CD14-positive monocyte (primary cell): Measurements from ENCODE around the gene ERFL. TPM values are rescaled to one million over a fixed set of nuclear protein-coding genes. Genes with fewer than 3 reads are reported as not detected.
A peak's percentile ranks its signal among the peaks of the same experiment; 100 is the strongest.

ENCODE experiments used
- DNase-seq, 3 donors: peaks; one replicate each; pipeline ENCODE4 v3.0.0-alpha.2; 2011 to 2022
- H2AFZ ChIP-seq: 2 replicates; pipeline ENCODE4 v1.6.0; 2012; ENCODE audit warnings: mild to moderate bottlenecking, low read depth, low read length, inconsistent platforms; ENCODE audit not compliant: insufficient read depth, poor library complexity, severe bottlenecking
- H3K27ac ChIP-seq, 2 donors: 1 replicate in 1 of 2; 2 replicates in 1 of 2; pipeline ENCODE4 v1.5.1; 2012 to 2013; ENCODE audit warnings: low read length in 2 of 2, control low read depth in 1 of 2, inconsistent platforms in 1 of 2, low read depth in 1 of 2, mild to moderate bottlenecking in 1 of 2
- H3K27me3 ChIP-seq, 2 donors: one replicate each; pipeline versions ENCODE4 v1.6.0 to v1.6.1; 2011 to 2013; ENCODE audit warnings: low read length in 2 of 2; ENCODE audit not compliant: control insufficient read depth in 2 of 2, insufficient read depth in 2 of 2
- H3K36me3 ChIP-seq, 2 donors: replicated peaks in 1 of 2; 1 replicate in 1 of 2; 2 replicates in 1 of 2; pipeline versions ENCODE4 v1.5.1 to v1.6.1; 2012 to 2013; ENCODE audit warnings: low read length in 2 of 2, control low read depth in 1 of 2, inconsistent platforms in 1 of 2, mild to moderate bottlenecking in 1 of 2; ENCODE audit not compliant: insufficient read depth in 2 of 2, control insufficient read depth in 1 of 2
- H3K4me1 ChIP-seq, 2 donors: 1 replicate in 1 of 2; 2 replicates in 1 of 2; pipeline versions ENCODE4 v1.5.1 to v1.6.1; 2012 to 2013; ENCODE audit warnings: low read length in 2 of 2, control low read depth in 1 of 2, inconsistent platforms in 1 of 2, mild to moderate bottlenecking in 1 of 2, moderate library complexity in 1 of 2; ENCODE audit not compliant: insufficient read depth in 2 of 2, control insufficient read depth in 1 of 2
- H3K4me2 ChIP-seq: replicated peaks from 2 replicates; pipeline ENCODE3; 2012; ENCODE audit warnings: low read length, moderate library complexity, mild to moderate bottlenecking; ENCODE audit not compliant: poor library complexity, severe bottlenecking; ENCODE audit errors: extremely low read depth
- H3K4me3 ChIP-seq, 3 experiments: fragments of 200-600 bp in 1 of 3; sonication (generic) in 1 of 3; replicated peaks in 1 of 3; 1 replicate in 2 of 3; 2 replicates in 1 of 3; pipeline ENCODE4 v1.5.1; 2011 to 2013; ENCODE audit warnings: low read length in 3 of 3, mild to moderate bottlenecking in 3 of 3, control low read depth in 2 of 3, low read depth in 2 of 3, inconsistent platforms in 1 of 3, moderate library complexity in 1 of 3
- H3K79me2 ChIP-seq: 2 replicates; pipeline ENCODE4 v1.6.0; 2012; ENCODE audit warnings: mild to moderate bottlenecking, control low read depth, inconsistent platforms, low read length, moderate library complexity; ENCODE audit not compliant: insufficient read depth
- H3K9ac ChIP-seq: 2 replicates; pipeline ENCODE4 v1.6.0; 2017; ENCODE audit warnings: low read length, mild to moderate bottlenecking; ENCODE audit not compliant: insufficient read depth, poor library complexity, severe bottlenecking
- H3K9me3 ChIP-seq, 2 donors: replicated peaks in 1 of 2; 1 replicate in 1 of 2; 2 replicates in 1 of 2; pipeline versions ENCODE4 v1.5.1 to v1.6.1; 2012 to 2013; ENCODE audit warnings: low read length in 2 of 2, control low read depth in 1 of 2; ENCODE audit not compliant: control insufficient read depth in 1 of 2, insufficient read depth in 1 of 2
- H4K20me1 ChIP-seq: 2 replicates; pipeline ENCODE4 v1.6.0; 2012; ENCODE audit warnings: mild to moderate bottlenecking, low read length, control low read depth, moderate library complexity; ENCODE audit not compliant: insufficient read depth
- H3K27ac Mint-ChIP-seq, 7 donors: one replicate each; pipeline ENCODE4 v1.8.0; 2020; ENCODE audit warnings: mild to moderate bottlenecking in 7 of 7, mixed read lengths in 7 of 7, moderate library complexity in 6 of 7, inconsistent platforms in 2 of 7
- H3K27me3 Mint-ChIP-seq, 3 donors: one replicate each; pipeline ENCODE4 v1.8.0; 2021 to 2022; ENCODE audit warnings: low read depth in 3 of 3, mild to moderate bottlenecking in 3 of 3, mixed read lengths in 3 of 3, moderate library complexity in 3 of 3, inconsistent platforms in 1 of 3
- H3K36me3 Mint-ChIP-seq, 2 donors: one replicate each; pipeline ENCODE4 v1.8.0; 2020; ENCODE audit warnings: mixed read lengths in 2 of 2, inconsistent platforms in 1 of 2, mild to moderate bottlenecking in 1 of 2
- H3K4me1 Mint-ChIP-seq: one replicate; pipeline ENCODE4 v1.8.0; 2020; ENCODE audit warnings: mild to moderate bottlenecking, mixed read lengths
- H3K4me3 Mint-ChIP-seq, 2 donors: one replicate each; pipeline ENCODE4 v1.8.0; 2020; ENCODE audit warnings: mild to moderate bottlenecking in 2 of 2, mixed read lengths in 2 of 2, moderate library complexity in 1 of 2
- H3K9me3 Mint-ChIP-seq, 7 donors: one replicate each; pipeline ENCODE4 v1.8.0; 2020 to 2022; ENCODE audit warnings: mixed read lengths in 7 of 7, mild to moderate bottlenecking in 6 of 7, moderate library complexity in 6 of 7, inconsistent platforms in 2 of 7
- WGBS: methylation state at CpG from one replicate; pipeline ENCODE4 v1.1.5; 2013; ENCODE audit warnings: missing lambda C conversion rate; ENCODE audit not compliant: insufficient coverage; 5-methylcytosine and 5-hydroxymethylcytosine counted together
- intact Hi-C, 2 donors: fragments of 100-400 bp; cut with micrococcal nuclease; formaldehyde crosslinking; loops; one replicate each; pipeline versions ENCODE4 v1.15.0 to v1.15.1; 2023
- polyA plus RNA-seq, 3 donors: library from polyadenylated mRNA; depleted of rRNA in 1 of 3; unstranded in 2 of 3; stranded (reverse) in 1 of 3; fragments of 300-500 nt in 2 of 3; fragments of >200 nt in 1 of 3; fragmentation: Illumina TruSeq in 2 of 3; gene quantifications; 1 replicate in 2 of 3; 2 replicates in 1 of 3; pipeline ENCODE4 v1.2.3, GENCODE V29; 2012 to 2021
- TF ChIP-seq, protein P1 (sequence below): fragments of 200-600 bp; IDR thresholded peaks from one replicate; pipeline ENCODE4 v1.8.0; 2022; ENCODE audit warnings: antibody characterized with exemption, mild to moderate bottlenecking

ERFL gene
- polyA plus RNA-seq, 3 donors: not detected

DNA sequence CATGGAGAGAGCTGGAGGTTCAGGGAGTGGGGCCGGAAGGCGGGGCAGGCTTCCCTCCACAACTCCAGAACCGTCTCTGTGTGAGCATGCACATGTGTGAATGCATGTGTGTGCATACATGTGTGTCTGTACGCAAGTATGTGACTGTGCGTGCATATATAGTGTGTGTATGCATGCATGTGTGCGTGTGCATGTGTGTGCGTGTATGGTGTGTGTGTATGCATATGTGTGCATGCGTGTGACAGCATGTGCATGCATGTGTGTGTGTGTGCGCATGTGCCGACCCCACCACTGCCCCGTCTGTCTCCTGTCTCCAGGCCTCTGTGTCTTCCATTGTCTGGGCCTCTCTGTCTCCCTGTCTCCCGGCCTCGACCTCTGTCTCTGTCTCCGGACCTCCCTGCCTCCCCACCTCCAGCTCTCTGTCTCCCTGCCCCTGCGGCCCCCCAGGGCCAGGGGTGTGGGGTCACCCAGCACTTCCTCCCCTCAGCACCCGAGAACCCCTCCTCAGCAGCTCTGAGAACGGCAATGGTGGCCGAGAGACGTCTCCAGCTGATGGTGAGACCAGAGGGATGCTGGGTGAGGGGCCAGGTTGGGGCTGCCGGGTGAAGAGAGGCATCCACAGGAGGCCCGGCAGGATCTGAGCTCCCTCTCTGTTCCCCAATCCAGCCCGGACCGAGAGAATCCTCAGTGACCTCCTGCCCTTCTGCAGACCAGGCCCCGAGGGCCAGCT lies 22.8 kb downstream of the ERFL start:
- Histone ChIP-seq H3K9me3 (no peaks in the 10 kb centered on the region), H4K20me1 (peaks cover 98% of the 10 kb centered on the region), H3K4me2 (no peak overlapping the region), H3K79me2 (peaks cover 4% of the 10 kb centered on the region), H3K9ac (no peak overlapping the region), H3K27ac (no peak overlapping the region), H3K36me3 (peaks cover 71 to 75% of the 10 kb centered on the region in 2 donors), H3K4me3 (no peak overlapping the region), H2AFZ (no peak overlapping the region), H3K4me1 (no peaks in the 10 kb centered on the region), H3K27me3 (no peaks in the 10 kb centered on the region)
- H3K27me3 Mint-ChIP-seq: peaks cover 4 to 7% (median 6%) of the 10 kb centered on the region in 3 donors
- TF ChIP-seq, protein P1, sequence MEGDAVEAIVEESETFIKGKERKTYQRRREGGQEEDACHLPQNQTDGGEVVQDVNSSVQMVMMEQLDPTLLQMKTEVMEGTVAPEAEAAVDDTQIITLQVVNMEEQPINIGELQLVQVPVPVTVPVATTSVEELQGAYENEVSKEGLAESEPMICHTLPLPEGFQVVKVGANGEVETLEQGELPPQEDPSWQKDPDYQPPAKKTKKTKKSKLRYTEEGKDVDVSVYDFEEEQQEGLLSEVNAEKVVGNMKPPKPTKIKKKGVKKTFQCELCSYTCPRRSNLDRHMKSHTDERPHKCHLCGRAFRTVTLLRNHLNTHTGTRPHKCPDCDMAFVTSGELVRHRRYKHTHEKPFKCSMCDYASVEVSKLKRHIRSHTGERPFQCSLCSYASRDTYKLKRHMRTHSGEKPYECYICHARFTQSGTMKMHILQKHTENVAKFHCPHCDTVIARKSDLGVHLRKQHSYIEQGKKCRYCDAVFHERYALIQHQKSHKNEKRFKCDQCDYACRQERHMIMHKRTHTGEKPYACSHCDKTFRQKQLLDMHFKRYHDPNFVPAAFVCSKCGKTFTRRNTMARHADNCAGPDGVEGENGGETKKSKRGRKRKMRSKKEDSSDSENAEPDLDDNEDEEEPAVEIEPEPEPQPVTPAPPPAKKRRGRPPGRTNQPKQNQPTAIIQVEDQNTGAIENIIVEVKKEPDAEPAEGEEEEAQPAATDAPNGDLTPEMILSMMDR: no peak
- H3K4me3 Mint-ChIP-seq: no peak overlapping the region
- H3K27ac Mint-ChIP-seq: peak overlapping the region in 4 of 7 donors; percentile 3 to 53 (median 15)
- H3K4me1 Mint-ChIP-seq: peaks cover 8% of the 10 kb centered on the region
- no peak for DNase-seq
- H3K9me3 Mint-ChIP-seq: peaks cover 0 to 2% (median 0%) of the 10 kb centered on the region in 7 donors
- H3K36me3 Mint-ChIP-seq: peaks cover 64 to 73% of the 10 kb centered on the region in 2 donors
- WGBS: 95% methylated on average over 19 of the region's 24 CpGs
- intact Hi-C loops: no loop called here

DNA sequence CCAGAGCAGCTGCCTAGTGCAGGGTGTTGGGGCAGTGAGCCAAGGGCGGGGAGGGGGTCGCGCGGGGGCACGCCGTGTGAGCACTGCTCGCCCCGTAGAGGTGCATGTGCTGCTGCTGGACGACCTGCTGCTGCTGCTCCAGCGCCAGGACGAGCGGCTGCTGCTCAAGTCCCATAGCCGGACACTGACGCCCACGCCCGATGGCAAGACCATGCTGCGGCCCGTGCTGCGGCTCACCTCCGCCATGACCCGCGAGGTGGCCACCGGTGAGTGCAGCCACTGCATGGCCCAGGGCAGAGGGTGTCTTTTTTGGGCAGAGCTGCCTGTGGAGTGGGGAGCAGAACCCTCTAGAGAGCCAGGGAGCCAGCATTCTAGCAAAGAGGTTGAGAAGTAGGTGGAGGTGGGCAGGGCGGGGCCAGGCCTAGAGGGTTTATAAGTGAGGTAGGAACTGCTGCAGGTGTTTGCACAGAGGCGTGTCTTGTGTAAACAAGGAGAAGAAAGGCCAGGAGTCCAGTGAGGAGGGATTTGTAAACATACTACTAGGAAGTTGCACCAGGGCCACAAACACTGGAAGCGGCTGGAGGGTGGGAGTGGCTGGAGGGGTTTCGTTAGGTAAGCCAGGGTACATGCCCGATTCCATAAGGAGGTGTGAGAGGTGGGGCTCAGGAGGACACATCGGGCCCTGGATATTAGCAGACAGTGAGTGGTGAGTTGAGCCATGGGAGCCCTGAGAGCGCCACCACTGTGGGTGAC lies 24.0 kb downstream of the ERFL start:
- Mint-ChIP-seq H3K4me3 (no peak overlapping the region), H3K9me3 (peaks cover 0 to 2% (median 0%) of the 10 kb centered on the region in 7 donors), H3K36me3 (peaks cover 72 to 84% of the 10 kb centered on the region in 2 donors), H3K27ac (no peak overlapping the region), H3K27me3 (peaks cover 2 to 4% (median 4%) of the 10 kb centered on the region in 3 donors), H3K4me1 (peaks cover 4% of the 10 kb centered on the region)
- no peak overlapping the region for H3K9ac ChIP-seq
- TF ChIP-seq, protein P1: no peak
- WGBS: 97% methylated on average over 28 of the region's 30 CpGs
- no peak overlapping the region for H2AFZ ChIP-seq
- no peak overlapping the region for H3K4me2 ChIP-seq
- no peak for DNase-seq
- no peak overlapping the region for H3K27ac ChIP-seq
- intact Hi-C loops: no loop called here
- peaks cover 98% of the 10 kb centered on the region for H4K20me1 ChIP-seq
- H3K4me1 ChIP-seq: no peaks in the 10 kb centered on the region
- H3K79me2 ChIP-seq: peaks cover 4% of the 10 kb centered on the region
- no peak overlapping the region for H3K4me3 ChIP-seq
- no peaks in the 10 kb centered on the region for H3K27me3 ChIP-seq
- peaks cover 81 to 87% of the 10 kb centered on the region in 2 donors for H3K36me3 ChIP-seq
- no peaks in the 10 kb centered on the region for H3K9me3 ChIP-seq
